DND-41 (cell line): ENCODE results near the gene GLDN.

Experiments
- ATAC-seq: fragments of 200-7000 bp; cut with Tn5 transposase; 3 replicates; pipeline ENCODE4 v1.9.1; 2021; ENCODE audit warnings: low read depth; ENCODE audit not compliant: insufficient read depth
- DNase-seq: peaks from one replicate; pipeline ENCODE4 v3.0.0-alpha.2; 2020
- H2AFZ ChIP-seq: 2 replicates; pipeline ENCODE4 v1.6.0; 2012; ENCODE audit warnings: low read depth, low read length
- H3K27ac ChIP-seq: 2 replicates; pipeline ENCODE4 v1.5.1; 2012; ENCODE audit warnings: low read length, inconsistent platforms
- H3K27me3 ChIP-seq: fragments of 200-600 bp; sonication (generic); 2 replicates; pipeline ENCODE4 v1.6.0; 2012; ENCODE audit warnings: low read length, mild to moderate bottlenecking, inconsistent platforms; ENCODE audit not compliant: insufficient read depth, poor library complexity
- H3K36me3 ChIP-seq: 2 replicates; pipeline ENCODE4 v1.5.1; 2012; ENCODE audit warnings: low read length, inconsistent platforms; ENCODE audit not compliant: insufficient read depth
- H3K4me1 ChIP-seq: 2 replicates; pipeline ENCODE4 v1.5.1; 2012; ENCODE audit warnings: mild to moderate bottlenecking, low read length; ENCODE audit not compliant: insufficient read depth
- H3K4me2 ChIP-seq: 2 replicates; pipeline ENCODE4 v1.6.0; 2012; ENCODE audit warnings: mild to moderate bottlenecking, moderate library complexity, low read length, inconsistent platforms; ENCODE audit not compliant: insufficient read depth
- H3K4me3 ChIP-seq, 2 experiments: fragments of 200-600 bp in 1 of 2; shearing (Covaris generic) in 1 of 2; 2 replicates each; pipeline ENCODE4 v1.5.1; 2012 to 2016; ENCODE audit warnings: inconsistent platforms in 2 of 2, low read length in 2 of 2, mild to moderate bottlenecking in 2 of 2, low read depth in 1 of 2, moderate library complexity in 1 of 2
- H3K79me2 ChIP-seq: 2 replicates; pipeline ENCODE4 v1.6.0; 2012; ENCODE audit warnings: low read length, inconsistent platforms; ENCODE audit not compliant: insufficient read depth
- H3K9ac ChIP-seq: 2 replicates; pipeline ENCODE4 v1.6.0; 2012; ENCODE audit warnings: low read depth, mild to moderate bottlenecking, inconsistent platforms, low read length, moderate library complexity
- H3K9me3 ChIP-seq: 2 replicates; pipeline ENCODE4 v1.5.1; 2012; ENCODE audit warnings: low read length, moderate library complexity, mild to moderate bottlenecking, inconsistent platforms; ENCODE audit not compliant: insufficient read depth, severe bottlenecking
- H4K20me1 ChIP-seq: 2 replicates; pipeline ENCODE4 v1.6.0; 2012; ENCODE audit warnings: low read length; ENCODE audit not compliant: insufficient read depth
- EZH2 ChIP-seq: IDR thresholded peaks from 3 replicates; pipeline ENCODE4 v1.6.1; 2012; ENCODE audit warnings: borderline replicate concordance, low read depth, mild to moderate bottlenecking, moderate library complexity, low read length, inconsistent platforms; ENCODE audit not compliant: severe bottlenecking
- TF ChIP-seq, protein P1 (sequence below): IDR thresholded peaks from 2 replicates; pipeline ENCODE4 v1.5.1; 2012; ENCODE audit warnings: borderline replicate concordance, low read length, moderate library complexity, mild to moderate bottlenecking; ENCODE audit not compliant: poor library complexity, severe bottlenecking; ENCODE audit errors: extremely low read depth

The GLDN gene

GRCh38 chr15:51313644-51314280, 27.7 kb upstream of the GLDN start:
- no peaks in the 10 kb centered on the region for H3K36me3 ChIP-seq
- H4K20me1 ChIP-seq: no peaks in the 10 kb centered on the region
- H3K79me2 ChIP-seq: no peaks in the 10 kb centered on the region
- H3K9ac ChIP-seq: no peak overlapping the region
- DNase-seq: no peak
- H3K4me1 ChIP-seq: no peaks in the 10 kb centered on the region
- ATAC-seq: no peak
- H3K27ac ChIP-seq: no peak overlapping the region
- no peak for TF ChIP-seq EZH2
- TF ChIP-seq, protein P1, sequence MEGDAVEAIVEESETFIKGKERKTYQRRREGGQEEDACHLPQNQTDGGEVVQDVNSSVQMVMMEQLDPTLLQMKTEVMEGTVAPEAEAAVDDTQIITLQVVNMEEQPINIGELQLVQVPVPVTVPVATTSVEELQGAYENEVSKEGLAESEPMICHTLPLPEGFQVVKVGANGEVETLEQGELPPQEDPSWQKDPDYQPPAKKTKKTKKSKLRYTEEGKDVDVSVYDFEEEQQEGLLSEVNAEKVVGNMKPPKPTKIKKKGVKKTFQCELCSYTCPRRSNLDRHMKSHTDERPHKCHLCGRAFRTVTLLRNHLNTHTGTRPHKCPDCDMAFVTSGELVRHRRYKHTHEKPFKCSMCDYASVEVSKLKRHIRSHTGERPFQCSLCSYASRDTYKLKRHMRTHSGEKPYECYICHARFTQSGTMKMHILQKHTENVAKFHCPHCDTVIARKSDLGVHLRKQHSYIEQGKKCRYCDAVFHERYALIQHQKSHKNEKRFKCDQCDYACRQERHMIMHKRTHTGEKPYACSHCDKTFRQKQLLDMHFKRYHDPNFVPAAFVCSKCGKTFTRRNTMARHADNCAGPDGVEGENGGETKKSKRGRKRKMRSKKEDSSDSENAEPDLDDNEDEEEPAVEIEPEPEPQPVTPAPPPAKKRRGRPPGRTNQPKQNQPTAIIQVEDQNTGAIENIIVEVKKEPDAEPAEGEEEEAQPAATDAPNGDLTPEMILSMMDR: no peak
- no peak overlapping the region for H3K4me2 ChIP-seq
- H3K9me3 ChIP-seq: no peaks in the 10 kb centered on the region
- H2AFZ ChIP-seq: no peak overlapping the region
- H3K4me3 ChIP-seq: no peak overlapping the region
- H3K27me3 ChIP-seq: peaks cover 3% of the 10 kb centered on the region

DNA sequence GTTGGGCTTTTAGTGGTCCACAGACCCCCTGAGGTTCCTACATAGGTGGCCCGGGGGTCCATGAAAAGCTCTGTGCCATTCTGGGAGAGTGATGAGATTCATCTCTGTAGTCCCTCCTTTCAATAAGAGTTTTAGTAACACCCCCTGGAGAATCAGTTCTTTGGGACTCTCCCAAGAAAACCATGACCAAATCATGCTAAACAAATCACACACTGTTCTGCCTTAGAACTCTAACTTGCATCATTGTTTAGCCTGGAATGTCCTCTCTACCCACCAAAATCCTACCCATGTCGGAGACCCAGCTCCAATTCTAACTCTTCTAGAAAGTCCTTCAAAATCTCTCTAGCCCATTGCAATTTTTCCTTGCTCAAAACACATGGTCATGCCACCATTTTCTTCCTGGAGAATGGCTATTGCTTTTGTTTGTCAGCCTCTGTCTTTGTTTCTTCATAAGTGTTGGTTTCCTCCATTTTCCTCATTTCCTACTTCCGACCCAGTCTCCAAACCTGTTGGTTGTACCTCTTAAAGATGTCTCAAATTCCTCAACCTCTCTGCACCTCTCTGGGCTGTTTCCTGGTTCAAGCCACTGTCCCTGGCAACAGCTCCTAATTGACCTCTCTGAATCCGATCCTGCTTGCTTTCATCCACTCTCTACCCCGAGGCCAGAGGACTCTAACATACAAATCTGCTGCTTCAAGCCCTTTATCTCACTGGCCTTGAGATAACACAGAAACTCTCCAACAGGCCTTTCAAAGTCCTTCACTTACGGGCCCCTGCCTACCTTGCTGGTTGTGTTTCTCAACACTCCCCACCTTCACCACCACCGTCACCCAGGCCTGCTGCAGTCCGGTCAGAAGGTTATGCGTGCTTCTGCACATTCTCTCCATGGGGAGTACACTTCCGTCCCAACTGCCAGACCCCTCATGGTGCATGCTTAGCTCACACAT, 26.8 kb upstream of the GLDN start:
- Histone ChIP-seq H3K9ac (no peak overlapping the region), H3K4me1 (no peaks in the 10 kb centered on the region), H3K4me2 (no peak overlapping the region), H3K27ac (no peak overlapping the region), H2AFZ (no peak overlapping the region), H3K27me3 (peaks cover 3% of the 10 kb centered on the region), H3K36me3 (no peaks in the 10 kb centered on the region), H4K20me1 (no peaks in the 10 kb centered on the region), H3K4me3 (no peak overlapping the region), H3K79me2 (no peaks in the 10 kb centered on the region), H3K9me3 (no peaks in the 10 kb centered on the region)
- DNase-seq: no peak
- TF ChIP-seq EZH2: no peak
- TF ChIP-seq, protein P1: no peak
- no peak for ATAC-seq

DNA sequence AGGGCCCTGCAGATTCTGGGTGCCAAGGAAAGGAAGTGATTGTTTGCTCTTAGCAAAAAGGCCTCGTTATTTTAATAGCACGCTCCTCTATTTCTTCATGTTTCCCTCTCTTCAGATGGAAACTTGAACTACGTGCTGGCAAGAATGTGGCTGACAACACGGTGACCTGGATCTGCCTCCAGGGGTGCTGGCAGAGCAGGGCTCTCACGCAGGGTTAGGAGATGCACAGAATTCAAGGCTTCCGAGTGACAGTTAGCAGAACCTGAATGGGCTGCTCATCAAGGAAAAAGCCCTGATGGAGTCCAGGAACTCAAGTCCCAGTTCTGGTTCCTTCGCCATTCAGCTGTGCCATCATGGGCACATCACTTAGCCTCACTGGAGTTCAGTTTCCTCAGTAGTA, 25.7 kb upstream of the GLDN start:
- TF ChIP-seq, protein P1: no peak
- no peak for TF ChIP-seq EZH2
- no peaks in the 10 kb centered on the region for H3K9me3 ChIP-seq
- H2AFZ ChIP-seq: no peak overlapping the region
- no peaks in the 10 kb centered on the region for H3K79me2 ChIP-seq
- no peaks in the 10 kb centered on the region for H4K20me1 ChIP-seq
- DNase-seq (no peak), ATAC-seq (no peak)
- no peaks in the 10 kb centered on the region for H3K36me3 ChIP-seq
- H3K4me2 ChIP-seq: no peak overlapping the region
- H3K9ac ChIP-seq: no peak overlapping the region
- H3K27me3 ChIP-seq: peaks cover 1% of the 10 kb centered on the region
- H3K4me3 ChIP-seq: no peak overlapping the region
- H3K27ac ChIP-seq: no peak overlapping the region
- no peaks in the 10 kb centered on the region for H3K4me1 ChIP-seq
